ENCODE data around the gene ANKS1A. TPM values are rescaled to one million over a fixed set of nuclear protein-coding genes. Genes with fewer than 3 reads are reported as not detected.
A peak's percentile ranks its signal among the peaks of the same experiment; 100 is the strongest.

ANKS1A gene
- total RNA-seq, 1 donor from 2014 or later: 33.5 TPM

GRCh38 chr6:35023091-35024000 is 134.3 kb downstream of the ANKS1A start:
- H3K27me3 ChIP-seq (ENCODE audit: low read depth): no peaks in the 10 kb centered on the region
- peak overlapping the region; percentile 96 for H3K27ac ChIP-seq (replicated peaks)
- intact Hi-C loops (cut with micrococcal nuclease): loop anchor here (5.0 kb wide), 1 partner anchor 39 kb away; no protein-coding TSS in a partner anchor
- no peak for TF ChIP-seq CTCF (IDR thresholded peaks at IDR 0.05; ENCODE audit: borderline replicate concordance)
- H3K36me3 ChIP-seq: peaks cover 20% of the 10 kb centered on the region
- no peaks in the 10 kb centered on the region for H3K9me3 ChIP-seq (replicated peaks)
- no peak for DNase-seq
- H3K4me3 ChIP-seq: peak overlapping the region; percentile 35
- H3K4me1 ChIP-seq: peaks cover 100% of the 10 kb centered on the region

- Histone ChIP-seq H3K27ac (replicated peaks) (peak overlapping the region; percentile 96), H3K27me3 (ENCODE audit: low read depth) (no peaks in the 10 kb centered on the region), H3K4me3 (peak overlapping the region; percentile 35), H3K36me3 (peaks cover 20% of the 10 kb centered on the region), H3K4me1 (peaks cover 100% of the 10 kb centered on the region), H3K9me3 (replicated peaks) (no peaks in the 10 kb centered on the region)
- intact Hi-C loops (cut with micrococcal nuclease): loop anchor here (5.0 kb wide), 1 partner anchor 38 kb away; no protein-coding TSS in a partner anchor
- TF ChIP-seq CTCF (IDR thresholded peaks at IDR 0.05; ENCODE audit: borderline replicate concordance): peak; percentile 18
- peak; percentile 58 for DNase-seq
These were observed 135.5 kb downstream of the ANKS1A start for GRCh38 chr6:35024551-35025054.

GRCh38 chr6:35025232-35026188 is 136.5 kb downstream of the ANKS1A start:
- H3K4me3 ChIP-seq: peak overlapping the region; percentile 35
- DNase-seq: no peak
- intact Hi-C loops (cut with micrococcal nuclease): no loop called here
- peak overlapping the region; percentile 96 for H3K27ac ChIP-seq (replicated peaks)
- no peaks in the 10 kb centered on the region for H3K9me3 ChIP-seq (replicated peaks)
- H3K36me3 ChIP-seq: peaks cover 20% of the 10 kb centered on the region
- peak; percentile 47 for TF ChIP-seq CTCF (IDR thresholded peaks at IDR 0.05; ENCODE audit: borderline replicate concordance)
- H3K4me1 ChIP-seq: peaks cover 100% of the 10 kb centered on the region
- H3K27me3 ChIP-seq (ENCODE audit: low read depth): no peaks in the 10 kb centered on the region

- Histone ChIP-seq H3K27ac (replicated peaks) (peak overlapping the region; percentile 96), H3K27me3 (ENCODE audit: low read depth) (no peaks in the 10 kb centered on the region), H3K4me3 (no peak overlapping the region), H3K4me1 (peaks cover 100% of the 10 kb centered on the region), H3K9me3 (replicated peaks) (no peaks in the 10 kb centered on the region), H3K36me3 (peaks cover 26% of the 10 kb centered on the region)
- intact Hi-C loops (cut with micrococcal nuclease): no loop called here
- DNase-seq: no peak
- no peak for TF ChIP-seq CTCF (IDR thresholded peaks at IDR 0.05; ENCODE audit: borderline replicate concordance)
These were observed 137.6 kb downstream of the ANKS1A start for GRCh38 chr6:35026434-35027222.
